ELF-1 (cell line): ENCODE data around the gene CCDC74A.
A peak's percentile ranks its signal among the peaks of the same experiment; 100 is the strongest.
"Not testable (repeated sequence)": the region's sequence is repeated elsewhere in the genome, so short reads cannot be mapped to it uniquely, and the experiment has no call there.

ENCODE experiments used
- DNase-seq: peaks from one replicate; pipeline ENCODE4 v3.0.0-alpha.2; 2016; ENCODE audit warnings: low read depth, low spot score

CCDC74A gene

DNA sequence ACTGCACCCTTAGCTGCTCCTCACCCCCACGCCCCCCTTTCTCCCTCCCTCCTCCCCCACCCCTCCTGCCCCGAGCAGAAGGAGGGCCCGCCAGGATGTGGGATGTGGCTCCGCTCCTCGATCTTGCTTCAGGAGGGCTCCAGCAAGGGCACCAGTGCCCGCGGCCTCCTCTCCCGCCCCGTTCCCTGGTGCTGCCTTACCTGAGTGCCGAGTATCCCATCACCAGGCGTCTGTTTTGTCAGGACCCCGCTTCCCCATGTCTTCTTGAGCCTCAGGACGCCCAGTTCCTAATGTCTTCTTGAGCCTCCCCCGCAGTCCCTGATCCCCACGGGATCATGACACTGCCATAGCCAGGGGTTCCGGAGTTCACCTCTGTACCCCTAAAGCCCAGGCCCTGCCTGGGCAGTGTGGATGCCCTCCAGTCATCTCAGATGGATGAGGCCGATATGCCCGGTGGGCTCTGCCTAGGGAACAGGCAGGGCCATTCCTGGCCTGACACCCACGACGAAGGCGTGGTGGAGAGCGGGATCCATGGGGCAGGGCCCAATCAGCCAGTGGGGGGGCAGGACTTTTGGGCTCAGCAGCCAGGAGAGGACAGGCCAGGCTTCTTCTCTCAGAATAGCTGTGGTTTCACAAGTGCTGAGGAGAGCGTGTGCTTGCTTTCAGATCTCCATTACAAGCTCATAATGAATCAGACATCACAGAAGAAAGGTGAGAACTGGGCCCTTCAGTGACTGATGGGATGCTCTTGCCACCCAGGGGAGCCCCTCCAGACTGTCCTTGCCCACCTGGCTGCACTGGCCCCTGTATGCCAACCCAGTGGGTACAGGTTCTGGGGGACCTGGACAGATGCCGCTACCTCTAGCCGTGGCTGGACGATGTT lies 1.5 kb downstream of the CCDC74A start:
- DNase-seq, result not testable (repeated sequence)

DNA sequence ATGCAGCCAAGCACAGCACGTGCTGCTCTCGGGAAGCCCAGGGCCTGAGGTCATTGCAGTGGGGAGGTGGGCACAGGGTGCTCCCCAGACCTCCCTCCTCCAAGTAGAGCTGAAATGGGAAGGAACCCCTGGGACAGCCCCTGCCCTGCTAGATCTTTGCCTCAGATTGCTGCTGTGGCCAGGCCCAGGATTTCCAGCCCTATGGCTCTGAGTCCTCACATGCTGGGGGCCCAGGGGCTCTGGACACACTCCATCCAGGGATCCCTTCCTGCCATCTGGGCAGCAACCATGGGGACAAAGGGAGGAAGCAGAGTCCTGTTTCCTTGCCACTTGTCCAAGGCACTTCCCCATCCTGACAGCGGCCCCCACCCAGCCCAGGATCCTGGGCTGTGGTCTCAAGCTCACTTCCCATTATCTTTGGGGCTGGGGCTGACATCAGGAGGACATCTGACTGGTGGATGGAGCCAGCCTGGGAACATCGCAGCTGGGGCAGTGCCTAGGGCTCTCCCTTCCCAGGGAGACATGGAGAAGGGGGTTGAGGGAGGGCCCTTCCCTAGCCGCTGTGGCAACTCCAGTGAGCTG lies 2.3 kb downstream of the CCDC74A start:
- DNase-seq, result not testable (repeated sequence)

DNA sequence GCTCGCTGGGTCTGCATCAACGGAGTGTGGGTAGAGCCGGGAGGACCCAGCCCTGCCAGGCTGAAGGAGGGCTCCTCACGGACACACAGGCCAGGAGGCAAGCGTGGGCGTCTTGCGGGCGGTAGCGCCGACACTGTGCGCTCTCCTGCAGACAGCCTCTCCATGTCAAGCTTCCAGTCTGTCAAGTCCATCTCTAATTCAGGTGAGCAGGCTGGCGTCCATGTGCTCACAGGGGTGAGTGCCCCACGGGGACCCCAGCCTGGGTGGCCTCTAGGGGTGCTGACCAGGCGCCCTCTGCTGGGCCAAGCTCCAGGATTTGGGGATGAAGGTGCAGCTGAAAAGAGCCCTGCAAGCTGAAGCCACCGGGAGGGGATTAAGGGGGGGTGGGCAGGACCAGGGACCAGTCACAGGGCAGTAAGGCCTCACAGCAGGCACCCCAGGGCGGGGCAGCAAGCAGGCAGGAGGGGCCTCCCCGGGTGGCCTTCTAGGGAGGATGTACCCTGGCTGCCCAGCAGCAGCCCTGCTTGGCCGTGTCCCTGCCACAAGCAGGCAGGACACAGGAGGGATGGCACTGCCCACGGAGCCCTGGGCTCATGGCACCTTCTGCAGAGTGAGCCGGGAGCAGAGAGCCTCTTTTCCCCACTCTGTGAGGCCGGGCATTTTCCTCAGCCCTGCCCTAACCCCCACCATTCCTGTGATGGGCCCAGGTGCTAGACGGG lies 3.1 kb downstream of the CCDC74A start:
- not testable (repeated sequence) for DNase-seq

DNA sequence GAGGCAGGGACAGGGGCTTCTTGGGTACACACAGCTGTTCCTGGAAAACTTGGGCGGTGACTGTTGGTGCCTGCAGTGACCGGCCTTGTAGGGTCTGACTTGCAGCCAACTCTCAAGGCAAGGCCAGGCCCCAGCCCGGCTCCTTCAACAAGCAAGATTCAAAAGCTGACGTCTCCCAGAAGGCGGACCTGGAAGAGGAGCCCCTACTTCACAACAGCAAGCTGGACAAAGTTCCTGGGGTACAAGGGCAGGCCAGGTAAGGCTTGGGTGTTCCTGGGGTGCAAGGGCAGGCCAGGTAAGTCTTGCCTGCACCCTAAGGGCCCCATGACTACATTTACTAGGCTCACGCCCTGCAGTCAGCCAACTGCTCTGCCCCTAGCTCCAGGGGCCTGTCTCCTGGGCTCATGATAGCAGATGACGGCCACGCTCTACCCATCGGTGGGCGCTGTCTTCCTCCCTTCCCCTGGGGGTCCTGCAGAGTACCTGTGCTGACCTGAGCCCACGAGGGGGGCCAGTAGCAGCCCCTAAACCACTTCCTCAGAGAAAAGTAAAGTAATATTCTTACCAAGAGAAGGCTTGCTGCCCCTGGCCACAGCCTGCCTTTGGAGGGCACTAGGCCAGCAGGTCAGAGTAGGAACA lies 4.0 kb downstream of the CCDC74A start:
- DNase-seq, result not testable (repeated sequence)

DNA sequence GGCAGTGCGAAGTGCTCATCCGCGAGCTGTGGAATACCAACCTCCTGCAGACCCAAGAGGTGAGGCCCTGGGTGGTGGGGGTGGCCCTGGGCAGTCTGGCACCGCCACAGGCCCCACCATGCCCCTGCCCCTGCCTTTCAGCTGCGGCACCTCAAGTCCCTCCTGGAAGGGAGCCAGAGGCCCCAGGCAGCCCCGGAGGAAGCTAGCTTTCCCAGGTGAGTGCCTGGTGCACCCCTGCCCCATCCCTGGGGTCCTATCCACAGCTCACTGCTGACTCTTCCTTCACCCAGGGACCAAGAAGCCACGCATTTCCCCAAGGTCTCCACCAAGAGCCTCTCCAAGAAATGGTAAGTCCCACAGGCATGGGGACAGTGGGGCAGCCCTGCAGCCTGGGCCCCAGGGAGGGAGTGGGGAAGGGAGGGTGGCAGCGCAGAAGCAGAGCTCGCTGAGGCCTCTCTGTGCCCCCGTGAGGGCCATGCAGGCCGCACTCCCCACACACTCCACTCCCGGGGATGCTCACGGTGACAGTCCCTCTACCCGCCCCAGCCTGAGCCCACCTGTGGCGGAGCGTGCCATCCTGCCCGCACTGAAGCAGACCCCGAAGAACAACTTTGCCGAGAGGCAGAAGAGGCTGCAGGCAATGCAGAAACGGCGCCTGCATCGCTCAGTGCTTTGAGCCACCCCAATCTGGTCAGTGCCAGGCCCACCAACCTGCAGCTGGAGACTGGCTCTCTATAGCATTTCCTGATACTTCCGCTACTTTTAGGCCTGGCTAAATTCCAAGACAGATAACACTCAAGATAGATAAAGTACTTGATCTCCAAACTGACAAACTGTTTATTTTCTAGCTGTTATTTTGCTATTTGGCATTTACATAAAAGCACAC lies 5.3 kb downstream of the CCDC74A start:
- not testable (repeated sequence) for DNase-seq

DNA sequence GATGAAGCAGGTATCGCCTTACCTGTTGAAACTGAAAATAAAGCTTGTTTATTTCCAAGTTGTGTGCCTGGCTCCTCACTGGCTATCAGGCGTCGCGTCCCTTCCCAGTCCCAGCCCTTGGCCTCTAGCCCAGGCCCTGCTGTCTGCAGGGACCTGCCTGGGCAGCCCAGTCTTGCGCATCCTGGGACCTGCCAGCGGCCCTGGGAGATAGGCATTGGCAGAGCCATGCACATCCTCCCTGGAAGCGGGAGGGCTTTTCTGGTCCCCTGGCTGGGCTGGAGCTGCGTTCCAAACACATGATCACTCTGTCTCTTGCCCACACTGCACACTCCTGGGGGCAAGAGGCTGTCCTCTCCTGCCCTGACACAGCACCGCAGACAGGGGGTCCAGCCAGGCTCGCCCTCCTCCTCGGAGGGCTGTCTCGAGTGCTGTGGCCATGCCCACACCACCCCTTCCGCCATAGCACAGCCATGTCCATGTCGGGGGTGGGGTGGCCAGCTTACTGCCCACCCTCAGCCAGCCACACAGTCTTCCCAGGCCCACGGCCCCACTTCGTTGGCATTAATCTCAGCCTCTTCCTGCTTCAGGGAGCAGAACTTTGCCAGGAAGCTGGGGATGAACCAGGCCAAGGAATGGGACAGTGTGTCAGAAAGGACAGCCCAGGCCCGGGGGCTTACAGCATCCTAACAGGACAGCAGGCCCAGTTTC lies 6.1 kb downstream of the CCDC74A start:
- DNase-seq, result not testable (repeated sequence)

DNA sequence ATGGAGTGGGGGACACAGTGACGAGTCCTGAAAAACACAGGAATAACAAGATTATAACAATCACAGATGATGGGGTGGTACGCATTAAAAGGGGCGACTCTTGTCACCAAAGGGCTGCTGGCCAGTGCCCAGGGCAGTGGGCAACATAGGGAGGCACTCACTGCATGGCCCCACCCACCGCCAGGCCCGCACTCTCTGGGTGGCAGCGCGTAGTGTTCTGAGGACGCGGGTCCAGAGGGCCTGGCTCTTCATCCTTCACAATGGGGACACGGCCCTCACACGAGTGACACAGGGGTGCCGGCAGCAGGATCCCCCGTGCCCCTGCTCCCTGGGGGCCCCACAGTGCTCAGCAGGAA lies 6.6 kb downstream of the CCDC74A start:
- not testable (repeated sequence) for DNase-seq

DNA sequence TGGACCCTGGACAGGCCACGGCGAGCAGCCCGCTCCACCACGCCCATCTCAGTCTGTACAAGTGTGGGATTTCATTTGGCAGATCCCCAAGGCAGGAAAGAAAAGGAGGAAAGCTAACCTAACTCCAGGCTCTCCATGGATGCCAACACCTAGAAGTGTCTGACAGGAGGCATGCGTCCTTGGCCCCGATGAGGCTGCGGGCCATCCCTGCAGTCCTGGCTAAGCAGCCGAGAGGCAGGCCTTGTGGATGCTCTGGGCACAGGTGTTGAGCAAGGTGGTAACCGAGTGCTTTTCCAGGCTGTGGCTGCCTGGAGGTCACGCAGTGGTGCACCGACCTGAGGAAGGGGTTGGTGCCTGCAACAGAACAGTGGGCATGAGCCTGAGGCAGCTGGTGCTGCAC lies 7.3 kb downstream of the CCDC74A start:
- not testable (repeated sequence) for DNase-seq

DNA sequence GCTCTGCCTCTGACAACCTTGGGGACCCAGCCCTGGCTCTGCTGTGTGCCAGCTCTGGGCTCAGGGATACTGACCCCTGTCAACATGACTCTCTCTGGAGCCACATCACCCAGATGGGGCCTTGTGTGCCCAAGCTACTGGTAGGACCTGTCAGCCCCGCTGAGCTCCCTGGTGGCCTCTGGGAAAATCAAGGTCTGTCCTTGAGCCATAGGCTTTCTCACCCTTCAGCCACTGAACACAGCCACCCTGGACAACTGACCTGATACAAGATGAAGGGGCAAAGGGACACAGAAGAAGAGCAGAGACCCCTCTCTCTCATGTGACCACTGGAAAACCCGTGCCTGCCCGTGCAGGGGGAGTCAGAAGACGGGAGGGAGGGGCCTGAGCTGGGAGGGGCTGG lies 7.8 kb downstream of the CCDC74A start:
- no peak for DNase-seq

DNA sequence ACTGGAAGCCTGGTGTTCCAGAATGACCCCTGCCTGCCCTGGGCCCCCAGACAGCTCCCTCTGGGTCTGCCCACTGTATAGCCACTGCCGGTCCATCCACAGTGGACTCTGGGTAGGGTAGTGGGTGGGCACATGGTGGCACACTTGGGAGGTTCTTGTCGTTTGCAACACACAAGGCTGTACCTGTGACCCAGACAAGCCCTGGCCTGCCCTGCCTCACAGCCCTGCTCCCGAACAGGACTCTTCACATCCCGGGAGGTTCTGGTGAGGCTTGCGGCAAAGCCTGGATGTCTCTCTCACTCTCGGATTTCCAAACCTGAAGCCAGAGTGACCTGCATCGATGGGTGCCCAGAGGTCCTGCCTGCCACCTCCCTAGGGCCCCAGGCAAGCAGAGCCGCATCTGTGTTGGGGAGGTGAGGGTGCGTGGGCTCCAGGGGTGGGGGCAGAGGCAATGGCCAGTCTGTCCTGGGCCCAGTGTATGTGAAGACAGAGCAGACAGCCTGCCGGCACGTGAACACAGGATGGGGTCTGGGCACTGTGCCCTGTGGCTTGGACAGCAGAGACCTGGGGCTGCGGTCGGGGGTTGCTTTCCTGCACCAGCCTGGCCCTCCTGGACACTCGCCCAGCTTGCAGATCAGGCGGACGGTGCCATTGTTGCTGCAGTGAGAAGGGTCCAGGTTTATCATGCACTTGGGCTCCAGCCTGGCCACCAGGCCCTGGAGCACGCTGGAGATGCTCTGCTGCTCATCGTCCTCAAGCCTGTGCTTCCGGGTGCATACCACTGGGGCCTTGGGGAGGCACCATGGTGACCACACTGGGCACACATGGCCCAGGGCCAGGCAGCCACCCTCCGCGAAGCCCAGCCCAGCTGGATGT lies 8.5 kb downstream of the CCDC74A start:
- DNase-seq, result not testable (repeated sequence)

DNA sequence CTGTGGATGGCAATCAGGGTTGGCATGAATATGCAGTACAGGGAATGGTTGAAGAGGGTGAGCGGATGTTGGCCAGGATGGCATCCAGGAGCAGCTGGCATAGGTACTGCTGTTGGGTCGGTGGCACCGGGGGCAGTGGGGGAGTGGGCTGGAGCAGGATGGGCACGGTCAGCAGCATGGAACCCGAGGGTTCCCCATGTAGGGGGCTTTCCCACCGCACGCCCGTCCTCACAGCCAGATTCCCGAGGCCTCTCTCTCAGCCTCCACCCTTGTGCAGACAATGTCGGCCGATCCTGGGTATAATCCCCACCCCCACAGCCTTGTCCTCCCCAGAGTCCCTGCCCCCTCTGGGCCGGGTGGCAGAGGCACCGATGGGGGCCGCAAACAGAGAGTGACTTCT lies 9.2 kb downstream of the CCDC74A start:
- not testable (repeated sequence) for DNase-seq

DNA sequence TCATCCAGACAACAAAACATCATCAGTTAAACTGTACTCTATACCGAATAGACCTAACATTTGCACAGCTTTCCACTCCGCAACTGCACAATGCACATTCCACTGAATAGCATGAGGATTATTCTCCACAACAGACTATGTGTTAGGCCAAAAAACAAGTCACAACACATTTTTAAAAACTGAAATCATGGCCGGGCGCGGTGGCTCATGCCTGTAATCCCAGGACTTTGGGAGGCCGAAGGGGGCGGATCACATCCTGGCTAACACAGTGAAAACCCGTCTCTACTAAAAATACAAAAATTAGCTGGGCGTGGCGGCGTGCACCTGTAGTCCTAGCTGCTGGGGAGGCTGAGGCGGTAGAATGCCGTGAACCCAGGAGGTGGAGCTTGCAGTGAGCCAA lies 11.2 kb downstream of the CCDC74A start:
- not testable (repeated sequence) for DNase-seq

DNA sequence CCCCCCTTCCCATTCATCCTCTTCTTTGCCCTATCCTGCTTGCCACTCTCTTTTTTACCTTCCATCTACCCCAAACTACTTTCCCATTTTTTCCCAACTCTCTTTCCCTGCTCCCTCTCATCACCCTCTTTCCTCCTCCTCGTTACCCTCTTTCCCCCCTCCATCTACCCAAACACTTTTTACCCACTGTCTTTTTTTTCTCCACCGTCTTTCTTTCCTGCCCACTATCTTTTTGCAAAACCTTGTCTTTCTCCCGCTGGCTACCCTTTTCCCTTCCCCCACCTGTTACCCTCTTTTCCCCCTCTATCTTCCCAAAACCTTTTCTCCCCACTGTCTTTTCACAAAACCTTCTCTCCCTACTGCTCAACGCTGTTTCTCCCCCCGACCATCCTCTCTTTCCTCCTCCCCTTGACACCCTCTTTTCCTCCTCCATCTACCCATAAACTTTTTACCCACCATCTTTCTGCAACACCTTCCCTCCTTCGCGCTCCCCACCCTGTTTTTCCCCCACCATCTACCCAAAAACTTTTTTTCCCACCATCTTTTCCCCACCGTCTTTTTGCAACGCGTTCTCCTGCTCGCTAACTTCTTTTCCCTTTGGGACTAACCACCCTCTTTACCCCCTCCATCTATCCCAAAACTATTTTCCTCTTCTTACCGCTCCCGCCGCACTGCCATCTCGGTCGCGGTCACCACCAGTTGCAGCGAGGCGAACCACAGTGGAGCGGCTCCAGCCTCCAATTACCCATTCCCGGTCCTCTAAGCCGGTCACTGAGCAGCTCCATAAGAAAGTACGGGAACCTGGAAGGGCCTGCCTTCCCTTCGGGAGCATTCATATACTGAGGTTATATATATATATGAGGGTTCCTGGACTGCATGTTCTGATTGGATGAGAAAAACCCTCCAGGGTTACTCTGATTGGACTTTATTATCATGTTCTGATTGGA lies 15.0 kb downstream of the CCDC74A start:
- DNase-seq, result no peak

DNA sequence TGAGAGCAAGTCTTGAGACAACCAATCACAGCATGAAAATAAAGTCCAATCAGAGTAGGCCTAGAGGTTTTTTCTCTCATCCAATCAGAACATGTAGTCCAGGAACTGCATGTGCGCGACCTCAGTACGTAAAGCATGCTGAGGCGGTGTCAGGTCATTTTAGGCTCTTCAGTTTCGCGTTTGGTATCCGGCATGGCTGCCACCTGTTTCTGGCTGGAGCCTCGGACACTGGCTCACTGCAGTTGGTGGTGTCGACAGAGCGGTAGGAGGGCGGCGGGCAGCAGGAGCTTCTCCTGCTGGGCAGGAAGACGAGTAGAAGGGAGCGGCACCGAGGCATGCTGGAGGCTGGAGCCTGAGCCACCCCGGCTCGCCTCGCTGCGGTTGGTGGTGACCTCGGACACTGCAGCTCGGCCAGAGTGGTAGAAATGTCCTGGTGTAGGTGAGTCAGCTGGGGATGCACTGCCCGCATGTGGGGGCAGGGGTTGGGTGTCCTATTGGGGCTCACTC lies 15.8 kb downstream of the CCDC74A start:
- DNase-seq, result no peak

DNA sequence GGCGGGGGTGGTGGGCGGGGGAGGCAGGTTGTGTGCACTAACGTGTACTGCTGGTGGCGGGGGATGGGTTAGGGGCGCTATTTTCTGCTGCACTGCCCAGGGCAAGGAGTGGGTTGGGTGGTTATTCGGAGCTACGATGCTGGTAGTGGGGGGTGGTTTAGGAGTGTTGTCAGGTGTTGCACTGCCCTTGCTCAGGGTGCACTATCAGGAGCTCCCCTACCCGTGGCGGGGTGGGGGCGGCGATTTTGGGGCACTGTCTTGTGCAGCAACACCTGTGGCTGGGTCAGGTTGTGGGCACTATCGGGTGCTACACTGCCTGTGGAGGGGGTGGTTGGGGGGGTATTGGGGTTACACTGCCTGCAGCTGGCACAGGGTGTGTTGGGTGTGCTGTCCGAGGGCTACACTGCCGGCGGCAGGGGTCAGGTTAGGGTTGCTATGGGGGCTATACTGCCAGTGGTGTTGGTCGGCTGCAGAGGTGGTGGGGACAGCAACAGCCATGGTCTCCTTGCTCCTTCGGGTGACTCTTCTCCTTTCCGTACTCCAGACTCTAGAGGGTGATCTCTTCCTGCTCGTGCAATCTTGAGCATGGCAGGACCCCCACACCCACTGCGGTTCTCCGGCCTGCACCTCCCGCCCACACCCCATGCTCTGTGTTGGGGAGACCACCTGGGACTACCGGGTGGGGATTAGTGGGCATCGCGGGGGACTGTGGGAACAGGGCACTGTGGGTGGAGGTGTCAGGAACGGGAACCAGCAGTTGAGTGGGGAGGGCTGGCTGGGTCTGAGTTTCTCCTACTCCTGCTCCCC lies 16.5 kb downstream of the CCDC74A start:
- DNase-seq, result not testable (repeated sequence)

DNA sequence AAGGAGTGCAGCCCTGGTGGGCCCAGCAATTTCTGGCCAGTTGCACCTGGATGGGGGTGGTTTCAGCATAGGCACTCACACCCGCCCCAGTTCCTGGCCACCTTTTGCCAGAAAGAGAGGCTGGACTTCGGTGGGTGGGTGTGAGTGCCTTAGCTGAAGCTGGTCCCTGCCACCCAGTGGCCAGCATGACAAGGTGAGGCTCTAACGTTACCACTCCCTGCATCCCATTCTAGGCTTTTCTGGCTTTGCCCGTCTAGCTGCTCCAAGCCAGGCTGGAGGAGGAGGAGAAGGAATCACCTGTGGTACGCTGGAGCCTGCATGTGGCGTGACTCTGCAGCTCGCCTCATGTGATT lies 17.1 kb downstream of the CCDC74A start:
- DNase-seq, result not testable (repeated sequence)

DNA sequence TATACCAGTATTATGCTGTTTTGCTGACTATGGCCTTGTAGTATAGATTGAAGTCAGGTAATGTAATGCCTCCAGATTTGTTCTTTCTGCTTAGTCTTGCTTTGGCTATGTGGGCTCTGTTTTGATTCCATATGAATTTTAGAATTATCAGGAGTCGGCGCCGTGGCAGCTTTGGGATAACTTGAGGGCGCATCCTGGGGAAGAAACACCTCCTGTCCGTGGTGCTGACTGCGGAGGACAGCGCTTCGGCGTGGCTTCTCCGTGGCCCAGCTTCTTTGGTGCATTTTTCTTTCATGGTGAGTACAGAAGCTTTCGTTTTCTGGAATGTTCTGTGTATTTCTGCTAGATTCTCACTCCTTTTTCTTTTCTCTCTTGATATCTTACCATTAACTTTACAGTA lies 25.2 kb downstream of the CCDC74A start:
- peak; percentile 3 for DNase-seq
